Stimulated activated CD8-positive, alpha-beta memory T cell treated with anti-CD3 and anti-CD28 coated beads, Interleukin-12 subunit alpha, Interleukin-12 subunit beta, amount 100 ng/mL, for 24 hours (primary cell): ENCODE data around the gene SLC6A3.
"Not testable (repeated sequence)": the region's sequence is repeated elsewhere in the genome, so short reads cannot be mapped to it uniquely, and the experiment has no call there.

Experiments
- DNase-seq: peaks from one replicate; pipeline ENCODE4 v3.0.0-alpha.2; 2020; ENCODE audit errors: extremely low read depth

SLC6A3 gene

DNA sequence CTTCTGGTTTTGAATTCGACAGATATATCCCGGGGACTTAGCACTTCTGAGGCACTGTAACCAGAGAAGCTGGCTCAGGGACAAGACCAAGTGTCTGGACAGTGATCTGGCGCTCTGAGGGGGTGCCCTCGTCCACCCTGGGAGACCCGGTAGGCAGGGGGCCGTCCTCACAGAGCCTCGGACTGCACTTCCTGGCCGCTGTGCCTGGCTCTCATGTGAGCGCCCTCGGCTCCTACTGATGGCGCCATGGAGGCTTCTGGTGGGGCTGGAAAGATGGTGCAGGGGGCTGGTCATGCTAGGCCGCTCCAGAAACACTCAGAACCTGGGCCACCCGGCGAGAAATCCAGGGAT, 18.8 kb upstream of the SLC6A3 start:
- no peak for DNase-seq

DNA sequence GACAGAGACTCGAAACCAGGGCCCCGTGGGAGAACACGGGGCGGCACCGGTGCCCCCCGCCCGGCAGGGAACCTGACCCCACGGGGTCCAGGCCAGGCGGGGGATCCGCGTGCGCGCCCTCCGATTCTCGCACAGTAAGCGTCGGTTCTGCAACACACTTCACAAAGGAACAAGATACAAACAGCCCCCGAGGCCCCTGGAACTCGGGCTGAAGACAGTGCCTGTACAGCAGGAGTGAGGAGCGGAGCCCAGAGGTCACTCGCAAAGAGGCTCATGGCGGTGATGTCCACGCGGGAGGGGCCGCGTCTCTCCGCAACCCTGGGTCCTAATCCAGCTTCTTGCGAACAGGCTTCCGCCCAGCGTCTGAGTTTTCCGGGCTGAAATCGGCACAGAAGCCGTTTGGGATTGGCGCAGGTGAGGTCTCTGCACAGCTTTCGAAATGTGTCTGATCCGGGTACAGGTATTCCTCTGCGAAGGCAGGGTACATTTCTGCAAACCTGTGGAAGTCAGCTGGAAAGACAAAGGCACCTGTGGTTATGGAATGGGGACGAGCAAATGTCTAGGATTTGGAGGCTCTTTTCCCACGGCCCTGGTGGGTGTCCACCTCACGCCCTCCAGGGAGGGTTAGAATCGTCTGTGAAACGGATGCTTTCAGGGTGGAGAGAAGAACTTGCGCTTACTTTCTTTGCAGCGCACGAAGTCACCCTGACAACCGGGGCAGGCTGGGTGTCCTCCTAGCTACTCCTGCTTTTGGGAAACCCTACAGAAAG, 18.3 kb upstream of the SLC6A3 start:
- DNase-seq = no peak

DNA sequence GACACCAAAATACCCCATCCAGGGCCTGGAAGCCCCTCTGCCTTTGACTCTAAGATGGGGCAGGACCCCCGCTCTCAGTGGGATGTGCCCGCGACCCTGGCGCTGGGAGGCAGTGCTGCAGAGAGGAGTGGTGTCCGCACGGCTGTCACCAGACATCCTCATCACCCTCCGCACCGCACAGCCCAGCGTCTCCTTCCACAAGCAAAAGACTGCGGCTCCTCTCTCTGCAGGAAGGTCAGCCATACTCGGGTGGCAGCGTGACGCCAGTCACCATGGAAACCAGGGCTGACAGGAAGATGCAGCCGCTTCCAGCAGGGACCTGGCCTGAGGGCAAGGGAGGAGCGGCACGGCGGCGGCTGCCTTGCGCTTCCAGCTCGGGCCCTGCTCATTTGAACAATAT, 17.1 kb upstream of the SLC6A3 start:
- no peak for DNase-seq

DNA sequence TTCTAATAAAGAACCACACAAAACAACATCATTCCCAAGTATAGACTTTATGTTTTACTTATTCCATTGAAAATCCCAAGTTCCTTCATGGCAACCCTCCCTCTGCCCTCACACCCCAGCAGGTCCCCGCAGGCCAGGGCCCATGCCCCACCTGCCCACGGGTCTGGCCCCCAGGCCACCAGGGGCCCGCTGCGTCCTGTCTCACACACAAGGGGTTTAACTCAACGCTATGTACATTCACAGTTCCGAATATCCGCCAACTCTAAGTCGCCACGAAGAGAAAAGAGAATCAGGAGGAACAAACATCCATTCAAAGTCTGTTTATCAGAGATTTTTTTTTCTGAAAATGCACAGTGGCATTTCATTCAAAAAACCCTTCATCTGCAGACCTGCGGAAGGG, 16.2 kb upstream of the SLC6A3 start:
- DNase-seq = no peak

DNA sequence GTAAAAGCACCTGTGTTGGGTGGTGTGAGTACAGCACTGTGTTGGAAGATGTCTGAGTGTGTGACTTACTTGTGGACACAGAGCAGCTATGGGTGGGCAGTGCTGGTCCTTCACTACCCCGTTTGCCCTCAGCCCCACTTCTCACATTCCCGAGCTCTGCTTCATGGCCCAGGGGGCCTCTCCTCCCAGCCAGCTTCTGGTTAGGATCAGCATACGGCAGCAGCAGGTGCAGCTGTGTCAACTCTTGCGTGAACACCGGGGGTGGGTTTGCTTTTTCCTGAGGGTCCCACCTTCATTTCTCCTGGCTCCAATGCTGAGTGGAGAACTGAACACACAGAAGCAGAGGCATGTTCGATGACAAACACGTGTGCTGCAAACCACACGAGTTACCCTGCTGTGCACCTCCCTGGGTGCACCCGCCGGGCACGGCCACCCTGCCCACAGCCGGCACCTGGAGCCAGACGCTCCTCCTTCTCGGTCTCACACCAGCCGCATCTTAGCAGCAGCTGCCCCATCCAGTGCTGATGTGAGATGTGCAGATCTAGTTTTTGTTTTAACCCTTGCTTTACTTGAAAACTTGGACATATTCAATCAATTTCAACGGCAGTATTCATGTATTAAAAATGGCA, 14.9 kb upstream of the SLC6A3 start:
- DNase-seq = no peak

DNA sequence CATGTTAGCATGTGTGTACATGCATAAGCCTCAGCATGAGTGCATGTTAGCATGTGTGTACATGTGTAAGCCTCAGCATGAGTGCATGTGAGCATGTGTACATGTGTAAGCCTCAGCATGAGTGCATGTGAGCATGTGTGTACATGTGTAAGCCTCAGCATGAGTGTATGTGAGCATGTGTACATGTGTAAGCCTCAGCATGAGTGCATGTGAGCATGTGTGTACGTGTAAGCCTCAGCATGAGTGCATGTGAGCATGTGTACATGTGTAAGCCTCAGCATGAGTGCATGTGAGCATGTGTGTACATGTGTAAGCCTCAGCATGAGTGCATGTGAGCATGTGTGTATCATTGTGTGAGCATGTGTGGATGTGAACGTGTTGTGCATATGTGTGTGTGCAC, 14.2 kb upstream of the SLC6A3 start:
- DNase-seq = not testable (repeated sequence)

DNA sequence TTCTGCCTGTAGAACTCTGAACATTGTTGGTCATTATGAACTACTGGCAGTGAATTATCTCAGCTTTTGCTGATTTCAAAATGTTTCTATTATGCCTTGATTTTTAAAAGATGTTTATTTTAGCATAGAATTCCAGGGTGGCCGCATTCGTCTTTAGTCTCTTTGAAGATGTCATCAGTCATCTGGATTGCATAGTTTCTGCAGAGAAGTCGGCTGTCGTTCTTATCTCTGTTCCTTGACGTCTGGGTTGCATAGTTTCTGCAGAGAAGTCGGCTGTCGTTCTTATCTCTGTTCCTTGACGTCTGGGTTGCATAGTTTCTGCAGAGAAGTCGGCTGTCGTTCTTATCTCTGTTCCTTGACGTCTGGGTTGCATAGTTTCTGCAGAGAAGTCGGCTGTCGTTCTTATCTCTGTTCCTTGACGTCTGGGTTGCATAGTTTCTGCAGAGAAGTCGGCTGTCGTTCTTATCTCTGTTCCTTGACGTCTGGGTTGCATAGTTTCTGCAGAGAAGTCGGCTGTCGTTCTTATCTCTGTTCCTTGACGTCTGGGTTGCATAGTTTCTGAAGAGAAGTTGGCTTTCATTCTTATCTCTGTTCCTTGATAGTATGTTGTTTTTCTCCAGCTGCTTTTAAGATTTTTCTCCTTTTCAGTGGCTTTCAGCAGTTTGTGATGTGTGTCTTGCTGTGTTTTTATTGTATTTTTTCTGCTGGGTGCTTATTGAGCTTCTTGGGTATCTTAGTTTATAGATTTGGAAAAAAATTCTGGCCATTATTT, 11.1 kb upstream of the SLC6A3 start:
- DNase-seq = not testable (repeated sequence)

DNA sequence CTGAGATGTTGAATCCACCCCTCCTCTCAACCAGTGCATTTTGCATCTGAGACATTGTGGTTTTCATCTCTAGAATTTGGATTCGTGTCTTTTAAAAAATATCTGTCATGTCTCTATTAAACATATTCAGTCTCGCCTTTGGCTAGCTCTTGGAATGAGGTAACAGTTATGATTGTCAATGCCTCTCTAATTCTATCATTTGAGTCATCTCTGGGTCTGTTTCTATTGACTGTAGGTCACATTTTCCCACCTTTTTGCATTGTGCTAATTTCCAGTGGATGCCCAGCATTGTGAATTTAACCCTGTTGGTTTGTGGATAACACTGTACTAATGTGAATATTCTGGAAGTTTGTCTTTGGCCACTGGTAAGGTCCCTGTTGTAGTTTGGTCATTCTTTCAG, 8.4 kb upstream of the SLC6A3 start:
- no peak for DNase-seq

DNA sequence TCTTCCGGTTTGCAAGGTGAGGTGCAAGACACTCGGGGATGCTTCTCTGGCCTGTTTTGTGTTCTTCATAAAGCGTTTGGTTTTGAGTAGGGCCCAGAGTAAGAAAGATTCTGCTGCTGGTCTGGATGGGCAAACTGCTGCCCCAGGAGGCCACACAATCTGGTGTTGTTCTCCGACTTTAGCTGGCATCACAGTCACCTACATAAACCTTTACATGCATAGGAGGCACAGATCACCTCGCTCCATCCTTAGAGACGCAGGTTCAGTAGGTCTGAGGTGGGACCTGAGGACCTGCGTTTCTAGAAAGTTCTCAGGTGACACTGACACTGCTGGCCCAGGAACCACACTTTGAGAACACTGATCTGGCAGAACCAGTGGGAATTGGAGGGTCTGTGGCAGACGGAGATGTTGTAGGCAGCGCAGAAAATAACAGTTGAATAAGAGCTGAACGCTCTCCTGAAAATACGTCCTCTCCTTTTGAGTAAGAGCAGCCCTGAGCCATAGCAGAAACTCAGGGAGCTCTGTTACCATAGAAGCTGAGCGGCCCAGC, 3.9 kb upstream of the SLC6A3 start:
- no peak for DNase-seq

DNA sequence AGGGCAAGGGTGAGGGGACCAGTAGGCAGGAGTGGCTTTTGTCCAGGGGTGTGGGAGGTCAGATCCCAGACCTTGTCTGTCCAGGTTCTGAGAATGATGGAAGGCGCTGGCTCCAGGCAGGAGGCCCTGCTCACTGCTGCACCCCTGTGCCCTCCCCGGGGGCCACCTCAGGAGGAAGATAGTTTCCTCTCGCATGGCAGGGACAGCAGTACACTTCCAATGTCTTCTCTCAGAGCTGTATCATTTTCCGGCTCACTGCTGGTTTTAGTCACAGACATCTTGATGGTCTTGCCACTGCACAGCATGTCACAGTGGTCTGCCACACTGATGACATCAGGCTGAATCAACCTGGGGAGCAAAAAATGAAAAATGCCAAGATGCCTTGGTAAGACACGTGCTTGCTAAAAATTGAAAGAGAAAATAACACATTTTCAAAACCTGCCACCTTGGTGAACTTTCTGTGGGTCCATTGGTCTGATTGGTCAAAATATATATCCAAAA, 3.3 kb upstream of the SLC6A3 start:
- no peak for DNase-seq

DNA sequence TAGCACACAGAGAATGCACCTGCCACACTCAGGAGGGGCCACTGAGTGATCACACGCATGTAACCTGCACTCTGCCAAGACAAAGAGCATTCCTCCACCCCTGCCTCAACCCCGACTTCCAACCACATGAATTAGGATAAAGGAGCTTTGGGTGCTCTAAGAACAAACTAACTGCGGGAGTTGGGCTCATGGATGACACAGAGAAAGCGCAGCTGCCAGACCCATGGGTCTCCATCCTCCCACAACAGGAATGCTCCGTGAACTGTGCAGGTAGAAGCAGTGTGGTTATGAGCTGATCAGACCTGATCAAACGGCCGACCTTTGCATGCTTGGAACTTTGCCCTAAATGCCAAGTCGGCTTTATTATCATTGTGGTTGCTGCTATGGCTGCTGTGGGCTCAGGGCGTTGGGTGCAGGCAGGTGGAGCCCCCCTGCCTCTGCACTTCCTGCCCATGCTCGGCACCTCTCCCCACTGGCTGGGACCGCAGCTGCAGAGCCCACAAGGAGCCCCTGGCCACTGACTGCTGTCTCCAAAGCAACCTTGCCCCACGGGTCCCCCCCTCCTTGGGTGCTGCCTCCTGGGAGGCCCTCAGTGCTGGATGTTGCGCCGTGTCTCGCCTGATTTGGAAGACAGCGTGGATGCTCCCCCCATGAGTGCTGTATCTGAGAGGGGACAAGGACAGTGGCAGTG, 2.6 kb upstream of the SLC6A3 start:
- no peak for DNase-seq

DNA sequence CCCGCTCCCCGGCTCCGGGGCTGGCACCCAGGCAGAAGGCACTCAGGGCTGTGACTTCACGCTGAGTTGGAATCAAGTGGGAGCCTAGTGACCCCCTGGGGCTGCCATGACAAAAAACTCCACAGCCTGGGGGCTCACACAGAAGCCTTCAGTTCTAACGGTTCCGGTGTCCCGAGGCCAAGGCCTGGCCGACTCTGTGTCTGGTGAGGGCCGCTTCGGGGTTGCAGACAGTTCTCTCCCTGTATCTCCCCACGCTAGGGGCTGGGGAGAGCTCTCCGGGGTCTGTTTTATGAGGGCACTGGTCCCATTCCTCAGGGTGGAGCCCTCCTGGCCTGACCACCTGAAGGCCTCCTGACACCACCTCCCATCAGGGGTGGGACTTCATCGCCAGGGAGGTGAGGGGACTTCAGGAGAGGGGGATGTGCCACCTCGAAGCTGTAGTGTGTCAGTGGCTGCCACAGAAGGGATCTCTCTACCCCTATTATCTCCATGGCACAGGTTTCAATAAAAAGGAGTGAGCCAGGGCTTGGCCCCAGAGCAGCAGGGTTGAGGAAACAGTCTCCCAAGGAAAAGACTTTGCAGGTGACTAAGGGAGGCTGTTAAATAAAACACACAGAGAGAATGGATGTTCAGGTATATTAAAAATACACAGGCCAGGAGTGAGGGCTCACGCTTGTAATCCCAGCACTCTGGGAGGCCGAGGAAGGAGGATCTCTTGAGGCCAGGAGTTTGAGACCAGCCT, 1.5 kb upstream of the SLC6A3 start:
- no peak for DNase-seq

DNA sequence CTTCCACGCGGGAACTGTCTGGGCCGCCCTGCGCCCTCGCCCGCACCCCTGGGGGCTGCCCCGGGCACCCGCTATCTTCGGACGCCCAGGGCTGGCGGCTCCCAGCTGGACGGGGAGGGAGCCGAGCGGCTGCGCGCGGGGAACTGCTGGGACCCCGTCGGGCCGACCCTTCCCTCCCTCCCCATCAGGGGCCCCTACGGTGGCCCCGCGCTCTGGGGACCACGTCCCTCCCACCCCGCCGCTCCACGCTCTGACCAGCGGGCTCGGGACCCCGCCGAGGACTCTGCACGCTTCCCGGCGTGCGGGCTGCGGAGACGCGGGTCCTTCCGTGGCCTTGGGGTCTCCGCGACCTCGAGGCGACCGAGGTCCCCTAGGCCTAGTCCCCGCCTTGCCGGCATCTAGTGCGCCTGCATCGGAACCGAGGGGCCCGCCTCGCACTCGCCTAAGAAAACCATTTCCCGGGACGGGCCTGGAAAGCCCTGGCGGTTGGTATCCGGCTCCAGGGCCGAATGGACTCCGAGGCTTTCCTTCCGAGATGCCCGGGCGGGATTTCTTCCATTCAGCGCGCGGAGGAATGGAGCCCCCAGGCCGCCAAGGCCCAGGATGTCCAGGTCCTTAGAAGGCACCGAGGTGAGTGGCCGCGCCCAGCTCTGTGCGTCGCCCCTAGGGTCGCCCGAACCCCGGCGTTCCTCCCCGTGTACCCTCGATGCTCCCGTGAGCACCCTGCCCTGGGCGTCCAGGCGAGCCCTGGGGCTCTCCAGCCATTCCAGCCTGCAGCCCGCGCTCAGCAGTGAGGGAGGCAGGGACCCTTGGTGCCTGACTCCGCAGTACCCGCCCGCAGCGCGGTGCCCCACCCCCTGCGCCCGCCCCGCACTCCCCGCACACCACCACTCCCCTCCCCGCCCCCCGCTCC, 705 bp upstream of the SLC6A3 start:
- no peak for DNase-seq

DNA sequence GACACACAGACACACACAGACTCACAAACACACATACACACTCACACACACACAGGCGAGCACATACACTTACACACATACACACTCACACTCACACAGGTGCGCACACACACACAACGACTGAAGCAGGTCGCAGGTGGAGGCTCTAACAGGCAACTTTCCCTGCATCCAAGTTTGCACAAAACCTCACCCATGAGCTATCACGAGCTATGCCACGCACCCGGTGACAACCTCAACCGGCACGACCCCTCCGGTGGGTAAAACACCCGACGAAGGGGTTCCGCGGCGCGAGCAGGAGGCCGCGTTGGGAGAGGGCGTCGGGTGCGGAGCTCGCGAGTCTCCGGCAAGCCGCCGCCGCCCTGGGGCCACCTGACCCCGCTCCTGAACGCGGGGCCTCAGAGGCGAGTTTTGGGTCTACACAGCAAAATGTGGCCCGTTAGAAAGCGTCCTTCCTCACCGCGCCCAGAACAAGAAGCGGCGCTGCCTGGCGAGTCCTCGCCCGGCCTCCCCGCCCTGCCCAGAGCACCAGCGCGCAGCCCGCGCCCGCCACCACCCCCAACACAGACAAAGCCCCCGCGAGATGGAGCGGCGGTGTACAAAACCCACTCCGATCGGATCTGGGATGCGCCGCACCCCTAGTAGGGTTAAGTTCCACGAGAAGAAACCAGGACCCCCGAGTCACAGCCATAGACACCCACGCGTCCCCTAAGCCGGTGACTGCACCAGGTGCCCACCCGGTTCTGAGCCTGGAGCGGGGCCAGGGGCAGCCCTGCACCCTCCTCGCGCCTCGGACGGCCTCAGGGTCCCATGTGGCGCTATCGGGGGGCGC, 665 bp downstream of the SLC6A3 start:
- no peak for DNase-seq

DNA sequence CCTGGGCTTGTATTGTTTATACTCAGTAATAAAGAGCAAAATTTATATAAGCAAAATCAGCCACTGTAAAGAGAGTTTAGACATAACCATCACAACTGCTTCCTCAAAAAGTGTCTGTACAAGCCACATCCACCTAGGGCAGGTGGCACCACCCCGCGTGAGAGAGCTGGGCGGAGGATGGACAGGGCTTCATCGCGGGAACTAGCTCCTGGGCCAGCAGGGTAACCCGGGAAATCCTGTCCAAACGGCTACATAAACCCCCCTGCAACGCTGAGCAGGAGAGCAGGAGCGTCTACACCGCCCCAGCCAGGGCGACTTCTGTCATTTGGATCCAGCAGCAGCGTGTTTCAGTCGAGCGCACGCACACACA, 1.3 kb downstream of the SLC6A3 start:
- no peak for DNase-seq

DNA sequence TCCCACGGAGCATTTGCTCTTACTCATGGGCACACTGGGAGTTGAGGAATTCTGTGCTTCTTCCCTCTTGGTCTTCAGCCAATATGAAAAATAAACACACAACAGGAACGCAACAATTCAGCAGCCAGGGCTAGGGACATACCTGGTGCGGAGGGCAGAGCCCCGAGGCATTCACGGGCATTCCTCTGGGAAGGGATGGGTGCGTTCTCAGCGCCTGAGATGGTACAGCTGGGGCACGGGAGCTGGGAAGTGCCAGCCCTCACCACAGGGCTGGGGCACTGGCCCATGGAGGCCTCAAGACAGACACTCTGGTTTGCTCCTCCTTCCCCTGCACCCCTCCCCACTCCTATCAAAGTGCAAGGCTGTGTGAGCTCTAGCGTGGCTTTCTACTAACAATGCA, 2.1 kb downstream of the SLC6A3 start:
- DNase-seq = no peak

DNA sequence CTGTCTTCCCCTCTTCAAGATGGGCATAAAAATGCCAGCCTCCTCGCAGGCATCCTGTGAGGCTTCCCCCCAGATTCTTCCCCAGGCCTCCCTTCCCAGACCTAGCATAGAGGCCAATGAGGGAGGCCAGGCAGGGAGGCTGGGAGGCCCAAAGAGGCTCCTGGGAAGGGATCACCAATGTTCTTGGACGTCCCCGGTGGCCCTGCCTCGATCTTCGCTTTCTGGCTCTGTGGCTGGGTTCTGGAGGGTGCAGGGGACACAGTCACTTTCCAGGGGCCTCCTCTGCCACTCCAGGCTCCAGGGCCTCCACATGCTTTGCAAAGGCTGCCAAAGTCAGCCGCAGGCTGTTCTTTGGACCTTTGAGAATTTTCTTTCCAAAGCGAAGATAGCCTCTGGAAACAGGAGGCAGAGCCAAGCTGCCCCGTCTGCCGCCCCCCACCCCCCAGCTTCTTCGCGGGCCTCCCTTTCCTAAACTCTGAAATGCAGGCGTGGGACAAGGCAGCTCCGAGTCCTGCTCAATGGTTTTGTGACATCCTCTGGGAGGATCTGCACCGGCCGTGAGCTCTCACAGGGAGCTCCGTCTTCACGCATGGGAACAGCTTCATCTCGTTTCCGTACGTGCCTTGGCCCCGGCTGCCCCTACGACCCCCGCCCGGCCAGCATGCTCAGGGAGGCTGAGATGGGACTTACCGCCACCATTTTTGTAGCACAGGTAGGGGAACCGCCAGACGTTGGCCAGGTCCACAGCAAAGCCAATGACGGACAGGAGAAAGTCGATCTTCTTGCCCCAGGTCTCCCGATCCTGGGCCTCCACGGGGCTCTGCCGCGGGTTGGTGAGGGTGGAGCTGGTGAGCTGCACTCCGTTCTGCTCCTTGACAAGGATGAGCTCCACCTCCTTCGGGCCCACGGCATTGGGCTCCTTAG, 2.8 kb downstream of the SLC6A3 start:
- no peak for DNase-seq

DNA sequence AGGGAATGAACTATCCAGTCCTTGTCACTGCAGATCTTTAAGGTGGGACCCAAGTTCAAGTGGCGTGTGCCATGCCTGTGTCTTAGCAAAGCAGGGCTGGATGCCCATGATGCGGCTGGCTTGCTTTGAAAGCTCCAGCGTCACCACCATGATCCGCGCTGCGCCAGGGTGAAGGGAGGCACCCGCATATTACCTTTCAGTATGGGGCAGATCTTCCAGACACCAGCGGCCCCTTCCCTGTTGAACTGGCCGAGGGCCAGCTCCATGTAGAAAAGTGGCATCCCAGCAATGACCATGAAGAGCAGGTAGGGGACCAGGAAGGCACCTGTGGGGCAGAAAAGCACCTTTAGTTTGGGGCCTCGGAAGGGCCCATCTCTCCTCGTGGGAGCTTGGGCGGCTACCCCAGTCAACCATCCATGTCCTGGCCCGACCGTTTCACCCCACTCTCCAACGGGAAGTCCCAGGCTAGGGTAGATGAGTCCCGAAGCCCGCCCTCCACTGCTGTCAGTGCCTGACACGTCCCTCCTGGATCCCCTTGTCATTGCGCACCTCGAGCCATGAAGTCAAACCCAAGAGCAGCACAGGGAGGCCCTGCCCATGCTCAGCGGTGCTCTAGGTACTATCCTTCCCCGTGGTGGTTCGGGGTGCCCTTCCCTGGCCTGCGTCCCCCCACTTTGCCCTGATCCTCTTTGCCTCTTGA, 3.9 kb downstream of the SLC6A3 start:
- DNase-seq = no peak
